ENCODE results near the gene PRRT3. TPM values are rescaled to one million over a fixed set of nuclear protein-coding genes. Genes with fewer than 3 reads are reported as not detected.

The PRRT3 gene
- total RNA-seq, 1 experiment from 2014 or later: 0.90 TPM

DNA sequence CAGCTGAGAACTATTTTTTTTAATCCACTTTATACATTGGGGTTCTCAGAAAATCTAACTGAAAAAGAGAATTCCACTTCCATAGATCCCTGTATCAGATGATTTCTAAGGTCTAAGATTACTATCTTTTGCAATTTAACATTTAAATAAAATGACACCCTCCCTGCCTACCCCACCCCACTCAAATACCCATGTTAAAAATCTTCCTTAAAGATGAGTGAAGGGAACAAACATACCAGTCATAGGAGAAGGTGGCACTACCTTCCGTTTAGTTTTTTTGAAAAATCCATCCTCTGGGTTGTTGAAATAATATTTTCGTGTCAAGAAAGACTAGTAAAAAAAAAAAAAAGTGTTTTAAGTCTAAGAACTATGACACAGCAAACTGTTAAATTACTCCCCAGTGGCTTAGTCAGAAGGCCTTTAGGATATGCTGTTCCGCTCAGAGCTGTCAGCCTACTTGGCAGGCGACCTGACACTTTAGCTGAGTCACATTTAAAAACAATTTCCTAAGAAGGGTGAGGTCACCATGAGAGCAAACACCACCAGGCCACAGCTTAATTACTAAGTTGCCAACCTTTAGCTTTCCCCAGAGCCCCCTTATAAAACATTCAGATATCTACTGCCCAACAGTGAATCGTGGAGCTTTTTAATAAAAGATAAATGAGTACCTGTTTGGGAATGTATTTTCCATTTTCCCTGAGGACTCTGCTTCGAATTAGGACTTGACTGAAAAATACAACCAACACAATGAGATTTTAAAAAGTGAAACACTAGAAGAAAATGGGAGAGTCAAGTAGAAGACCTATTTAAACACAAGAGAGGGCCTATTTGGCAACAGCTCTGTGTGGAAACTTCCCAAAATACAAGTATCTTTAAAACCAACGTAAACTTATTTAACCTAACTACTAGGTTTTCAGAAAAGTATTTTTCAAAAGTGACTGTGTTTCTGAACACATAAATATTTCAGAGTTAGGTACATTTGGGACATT is 24.8 kb upstream of the PRRT3 start:
- Histone ChIP-seq H3F3A (ENCODE audit: insufficient read depth, low read depth) (peaks cover 23% of the 10 kb centered on the region), H4K20me1 (ENCODE audit: insufficient read depth) (no peaks in the 10 kb centered on the region), H3K79me2 (ENCODE audit: low read depth) (peaks cover 19% of the 10 kb centered on the region), H3K4me2 (peak overlapping the region; percentile 64), H3K27ac (peak overlapping the region; percentile 90), H3K4me1 (replicated peaks; ENCODE audit: insufficient read depth) (peaks cover 26% of the 10 kb centered on the region), H3K27me3 (ENCODE audit: insufficient read depth, low read depth) (no peaks in the 10 kb centered on the region), H2AFZ (no peak overlapping the region), H3K4me3 (no peak overlapping the region), H3K9me3 (ENCODE audit: insufficient read depth, low read depth) (no peaks in the 10 kb centered on the region), H3K9me2 (ENCODE audit: insufficient read depth) (no peaks in the 10 kb centered on the region), H3K36me3 (ENCODE audit: low read depth) (peaks cover 17% of the 10 kb centered on the region; the same call in 1 of the 2 replicates)
- ChIA-PET POLR2A (ENCODE audit: unreplicated experiment) (interaction anchor here (0.5 to 0.9 kb wide), 3 partner anchors 30 to 111 kb away, joined by 3 to 5 read pairs (median 4); partner anchors contain the start of gene JAGN1), CTCF (interaction anchor here (0.7 to 1.4 kb wide), 3 partner anchors 31 to 227 kb away, joined by 4 to 16 read pairs (median 6); partner anchors contain the start of gene OGG1)
- peak; percentile 69 to 93 for DNase-seq
- BruUV-seq (replicated peaks): TSS peak; percentile 39
- TF ChIP-seq EZH2 (IDR thresholded peaks at IDR 0.05; ENCODE audit: low read depth): no peak
- TF ChIP-seq, protein P1, sequence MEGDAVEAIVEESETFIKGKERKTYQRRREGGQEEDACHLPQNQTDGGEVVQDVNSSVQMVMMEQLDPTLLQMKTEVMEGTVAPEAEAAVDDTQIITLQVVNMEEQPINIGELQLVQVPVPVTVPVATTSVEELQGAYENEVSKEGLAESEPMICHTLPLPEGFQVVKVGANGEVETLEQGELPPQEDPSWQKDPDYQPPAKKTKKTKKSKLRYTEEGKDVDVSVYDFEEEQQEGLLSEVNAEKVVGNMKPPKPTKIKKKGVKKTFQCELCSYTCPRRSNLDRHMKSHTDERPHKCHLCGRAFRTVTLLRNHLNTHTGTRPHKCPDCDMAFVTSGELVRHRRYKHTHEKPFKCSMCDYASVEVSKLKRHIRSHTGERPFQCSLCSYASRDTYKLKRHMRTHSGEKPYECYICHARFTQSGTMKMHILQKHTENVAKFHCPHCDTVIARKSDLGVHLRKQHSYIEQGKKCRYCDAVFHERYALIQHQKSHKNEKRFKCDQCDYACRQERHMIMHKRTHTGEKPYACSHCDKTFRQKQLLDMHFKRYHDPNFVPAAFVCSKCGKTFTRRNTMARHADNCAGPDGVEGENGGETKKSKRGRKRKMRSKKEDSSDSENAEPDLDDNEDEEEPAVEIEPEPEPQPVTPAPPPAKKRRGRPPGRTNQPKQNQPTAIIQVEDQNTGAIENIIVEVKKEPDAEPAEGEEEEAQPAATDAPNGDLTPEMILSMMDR (conservative IDR thresholded peaks at IDR 0.05): no peak
- intact Hi-C loops (cut with micrococcal nuclease; ENCODE audit: unreplicated experiment): loop anchor here (2.0 kb wide), 1 partner anchor 30 kb away; no protein-coding TSS in a partner anchor

DNA sequence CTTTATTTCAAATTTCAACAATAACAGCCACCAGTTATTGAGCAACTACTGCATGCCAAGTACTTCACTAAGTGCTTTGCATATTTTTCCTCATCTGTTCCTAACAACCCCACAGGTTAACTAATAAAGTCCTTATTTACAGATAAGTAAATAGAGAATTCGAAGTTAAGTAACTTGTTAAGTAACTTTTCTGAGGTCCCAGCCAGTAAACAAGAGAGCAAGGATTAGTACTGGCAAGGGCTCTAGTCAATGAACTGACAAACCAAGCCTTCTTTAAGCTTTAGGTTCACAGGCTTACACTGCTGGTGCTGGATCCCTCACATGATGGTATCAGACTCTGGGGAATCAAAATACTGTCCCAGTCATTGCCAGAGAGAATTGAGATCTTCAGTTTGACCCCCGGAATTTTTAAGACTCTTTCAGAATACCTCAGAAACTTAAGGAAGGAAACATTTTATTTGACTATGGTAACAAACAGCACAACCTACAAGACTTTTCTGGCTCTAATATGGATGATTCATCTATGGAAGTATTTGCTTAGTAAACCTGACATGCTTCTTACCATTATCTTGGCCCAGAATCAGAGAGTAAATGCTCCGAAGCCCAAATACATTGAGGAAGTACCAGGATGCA is 17.9 kb upstream of the PRRT3 start:
- POLR2A ChIA-PET (ENCODE audit: unreplicated experiment): no interaction called here
- intact Hi-C loops (cut with micrococcal nuclease; ENCODE audit: unreplicated experiment): no loop called here
- no TSS peak for BruUV-seq (replicated peaks)

DNA sequence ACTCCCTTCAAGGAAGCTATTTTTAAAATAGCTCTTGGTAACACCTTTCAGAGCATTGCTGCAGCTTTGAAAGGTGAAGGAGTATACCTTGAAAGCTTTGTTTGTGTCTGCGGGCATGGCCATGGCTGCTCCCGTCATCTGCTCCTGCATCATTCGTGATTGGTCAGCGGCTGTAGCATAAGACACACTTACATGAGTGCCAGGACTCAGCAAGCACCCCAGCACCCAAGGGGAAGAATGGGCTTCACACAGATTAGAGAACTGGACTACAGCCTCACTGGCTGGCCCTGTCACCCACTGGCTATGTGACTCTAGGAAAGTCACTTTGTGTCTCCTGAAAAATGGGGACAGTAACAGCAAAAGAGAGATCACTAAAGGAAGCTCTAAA is 17.4 kb upstream of the PRRT3 start:
- no peak overlapping the region for H2AFZ ChIP-seq
- POLR2A ChIA-PET (ENCODE audit: unreplicated experiment): interaction anchor here (0.6 kb wide), 1 partner anchor 125 kb away, joined by 4 read pairs; no protein-coding TSS in a partner anchor
- H3K4me2 ChIP-seq: peak overlapping the region; percentile 35
- peaks cover 32% of the 10 kb centered on the region for H3K4me1 ChIP-seq (replicated peaks; ENCODE audit: insufficient read depth)
- no TSS peak for BruUV-seq (replicated peaks)
- H3K9me3 ChIP-seq (ENCODE audit: insufficient read depth, low read depth): no peaks in the 10 kb centered on the region
- H3K36me3 ChIP-seq (ENCODE audit: low read depth): peaks cover 49% of the 10 kb centered on the region
- intact Hi-C loops (cut with micrococcal nuclease; ENCODE audit: unreplicated experiment): no loop called here
- TF ChIP-seq, protein P1 (conservative IDR thresholded peaks at IDR 0.05): no peak
- TF ChIP-seq EZH2 (IDR thresholded peaks at IDR 0.05; ENCODE audit: low read depth): no peak
- CTCF ChIA-PET: no interaction called here
- no peaks in the 10 kb centered on the region; the same call in 1 of the 2 replicates for H3K9me2 ChIP-seq (ENCODE audit: insufficient read depth)
- H3K27me3 ChIP-seq (ENCODE audit: insufficient read depth, low read depth): no peaks in the 10 kb centered on the region
- H3K79me2 ChIP-seq (ENCODE audit: low read depth): no peaks in the 10 kb centered on the region
- no peak for DNase-seq
- H3K27ac ChIP-seq: peak overlapping the region; percentile 72
- peaks cover 48% of the 10 kb centered on the region for H3F3A ChIP-seq (ENCODE audit: insufficient read depth, low read depth)
- peak overlapping the region; percentile 12; the same call in 1 of the 2 replicates for H3K4me3 ChIP-seq
- no peaks in the 10 kb centered on the region for H4K20me1 ChIP-seq (ENCODE audit: insufficient read depth)

More for the DNA sequence above, 17.9 kb upstream of the PRRT3 start:
- Histone ChIP-seq H3K27ac (peak overlapping the region; percentile 72), H3K79me2 (ENCODE audit: low read depth) (no peaks in the 10 kb centered on the region), H2AFZ (no peak overlapping the region), H3F3A (ENCODE audit: insufficient read depth, low read depth) (peaks cover 48% of the 10 kb centered on the region), H3K4me2 (peak overlapping the region; percentile 35), H3K4me3 (peak overlapping the region; percentile 12; the same call in 1 of the 2 replicates), H3K9me3 (ENCODE audit: insufficient read depth, low read depth) (no peaks in the 10 kb centered on the region), H3K9me2 (ENCODE audit: insufficient read depth) (no peaks in the 10 kb centered on the region; the same call in 1 of the 2 replicates), H3K36me3 (ENCODE audit: low read depth) (peaks cover 49% of the 10 kb centered on the region), H3K4me1 (replicated peaks; ENCODE audit: insufficient read depth) (peaks cover 32% of the 10 kb centered on the region), H3K27me3 (ENCODE audit: insufficient read depth, low read depth) (no peaks in the 10 kb centered on the region), H4K20me1 (ENCODE audit: insufficient read depth) (no peaks in the 10 kb centered on the region)
- CTCF ChIA-PET: no interaction called here
- no peak for TF ChIP-seq EZH2 (IDR thresholded peaks at IDR 0.05; ENCODE audit: low read depth)
- TF ChIP-seq, protein P1 (conservative IDR thresholded peaks at IDR 0.05): no peak
- DNase-seq: peak; percentile 20 to 91

All from PC-9 (cell line).